H1 (cell line): ENCODE results near the gene BRME1. TPM values are rescaled to one million over a fixed set of nuclear protein-coding genes. Genes with fewer than 3 reads are reported as not detected.

Experiments
- CTCF ChIA-PET: fragments of 300-600 bp; sonication (Branson Sonifier 250); formaldehyde crosslinking; loops from one replicate; lab custom pipeline; 2021; ENCODE audit not compliant: partially characterized antibody; lab: Charles Lee
- POLR2A ChIA-PET: fragments of 300-600 bp; sonication (Branson Sonifier 250); formaldehyde crosslinking; loops from one replicate; lab custom pipeline; 2021; ENCODE audit warnings: inconsistent platforms; ENCODE audit not compliant: partially characterized antibody; lab: Charles Lee
- DNase-seq, 2 experiments: peaks; one replicate each; pipeline versions ENCODE4 v3.0.0 to v3.0.0-alpha.2; 2010 to 2022; ENCODE audit warnings: low spot score in 2 of 2, low read depth in 1 of 2, mixed read lengths in 1 of 2
- FAIRE-seq: peaks from 2 replicates; lab custom pipeline; 2011; peaks lifted over from hg19 to GRCh38; lab: Jason Lieb, UNC
- H2AFZ ChIP-seq: 2 replicates; pipeline ENCODE4 v1.8.1; 2012; ENCODE audit warnings: low read length, inconsistent platforms
- H2AK5ac ChIP-seq: 2 replicates; pipeline ENCODE4 v1.6.1; 2013; ENCODE audit warnings: low read depth, low read length
- H2BK120ac ChIP-seq: replicated peaks from 2 replicates; pipeline ENCODE3; 2013; ENCODE audit warnings: low read depth, low read length, inconsistent platforms
- H2BK12ac ChIP-seq: 2 replicates; pipeline ENCODE4 v1.6.1; 2013; ENCODE audit warnings: low read depth, low read length
- H2BK15ac ChIP-seq: 2 replicates; pipeline ENCODE4 v1.6.1; 2013; ENCODE audit warnings: low read length
- H2BK20ac ChIP-seq: 2 replicates; pipeline ENCODE4 v1.6.1; 2013; ENCODE audit warnings: low read length
- H2BK5ac ChIP-seq: 2 replicates; pipeline ENCODE4 v1.6.1; 2013; ENCODE audit warnings: low read depth, low read length
- H3K14ac ChIP-seq: 2 replicates; pipeline ENCODE4 v1.6.1; 2013; ENCODE audit warnings: inconsistent platforms; ENCODE audit not compliant: insufficient read length
- H3K18ac ChIP-seq: 2 replicates; pipeline ENCODE4 v1.6.1; 2013; ENCODE audit warnings: low read length; ENCODE audit errors: extremely low read depth
- H3K23ac ChIP-seq: 2 replicates; pipeline ENCODE4 v1.6.1; 2013; ENCODE audit warnings: inconsistent platforms; ENCODE audit not compliant: insufficient read length
- H3K23me2 ChIP-seq: 2 replicates; pipeline ENCODE4 v1.6.1; 2013; ENCODE audit warnings: low read depth, low read length
- H3K27ac ChIP-seq: 2 replicates; pipeline ENCODE4 v1.6.1; 2011; ENCODE audit warnings: low read depth, low read length, inconsistent platforms
- H3K27me3 ChIP-seq, 4 experiments: replicated peaks in 1 of 4; 1 replicate in 1 of 4; 2 replicates in 3 of 4; pipeline versions ENCODE4 v1.6.1 to v1.8.1; 2011 to 2013; ENCODE audit warnings: low read length in 3 of 4, mild to moderate bottlenecking in 3 of 4, inconsistent platforms in 2 of 4, mixed read lengths in 2 of 4, moderate library complexity in 1 of 4; ENCODE audit not compliant: control insufficient read depth in 3 of 4, insufficient read depth in 3 of 4; ENCODE audit errors: extremely low read depth in 1 of 4
- H3K36me3 ChIP-seq, 4 experiments: 2 replicates each; pipeline versions ENCODE4 v1.6.1 to v1.8.1; 2011 to 2013; ENCODE audit warnings: mild to moderate bottlenecking in 4 of 4, low read length in 3 of 4, moderate library complexity in 2 of 4, control low read depth in 1 of 4, inconsistent platforms in 1 of 4; ENCODE audit not compliant: insufficient read depth in 4 of 4, control insufficient read depth in 2 of 4
- H3K4ac ChIP-seq: replicated peaks from 2 replicates; pipeline ENCODE3; 2013; ENCODE audit warnings: low read length, low read depth, mixed read lengths, inconsistent platforms; ENCODE audit not compliant: insufficient read length
- H3K4me1 ChIP-seq, 4 experiments: replicated peaks in 1 of 4; 1 replicate in 1 of 4; 2 replicates in 3 of 4; pipeline versions ENCODE4 v1.6.1 to v1.8.1; 2011 to 2013; ENCODE audit warnings: low read length in 3 of 4, inconsistent platforms in 2 of 4, mixed read lengths in 1 of 4; ENCODE audit not compliant: insufficient read depth in 4 of 4, control insufficient read depth in 3 of 4
- H3K4me2 ChIP-seq, 2 experiments: 2 replicates each; pipeline versions ENCODE4 v1.6.1 to v1.8.1; 2011 to 2013; ENCODE audit warnings: low read depth in 2 of 2, low read length in 2 of 2, control low read depth in 1 of 2, inconsistent platforms in 1 of 2, mild to moderate bottlenecking in 1 of 2; ENCODE audit not compliant: insufficient read depth in 1 of 2
- H3K4me3 ChIP-seq, 4 experiments: fragments of 200-600, 300-600 bp in 1 of 4; sonication (generic), shearing (Covaris generic), sonication (Bioruptor Twin) in 1 of 4; 2 replicates each; pipeline versions ENCODE4 v1.5.1 to v1.8.1; 2011 to 2016; ENCODE audit warnings: low read length in 4 of 4, low read depth in 3 of 4, control low read depth in 2 of 4, inconsistent platforms in 2 of 4, mild to moderate bottlenecking in 2 of 4, mixed read lengths in 1 of 4, moderate library complexity in 1 of 4; ENCODE audit not compliant: insufficient read depth in 2 of 4; ENCODE audit errors: extremely low read depth in 1 of 4
- H3K56ac ChIP-seq: replicated peaks from 2 replicates; pipeline ENCODE3; 2013; ENCODE audit warnings: low read depth, mild to moderate bottlenecking, mixed read lengths, low read length, inconsistent platforms; ENCODE audit not compliant: insufficient read length
- H3K79me1 ChIP-seq: 2 replicates; pipeline ENCODE4 v1.6.1; 2013; ENCODE audit warnings: low read depth, low read length, control low read depth
- H3K79me2 ChIP-seq, 2 experiments: 2 replicates each; pipeline versions ENCODE4 v1.6.1 to v1.8.1; 2012 to 2013; ENCODE audit warnings: low read length in 2 of 2, mild to moderate bottlenecking in 2 of 2, inconsistent platforms in 1 of 2; ENCODE audit not compliant: insufficient read depth in 2 of 2, control insufficient read depth in 1 of 2
- H3K9ac ChIP-seq, 4 experiments: replicated peaks in 1 of 4; 1 replicate in 1 of 4; 2 replicates in 3 of 4; pipeline versions ENCODE4 v1.6.1 to v1.8.1; 2011 to 2013; ENCODE audit warnings: low read depth in 3 of 4, low read length in 3 of 4, control low read depth in 2 of 4, mild to moderate bottlenecking in 2 of 4, moderate library complexity in 2 of 4, inconsistent platforms in 1 of 4; ENCODE audit errors: extremely low read depth in 1 of 4
- H3K9me3 ChIP-seq, 2 experiments: 2 replicates each; pipeline versions ENCODE4 v1.6.1 to v1.8.1; 2012 to 2013; ENCODE audit warnings: mild to moderate bottlenecking in 2 of 2, moderate library complexity in 2 of 2, control low read depth in 1 of 2, inconsistent platforms in 1 of 2, low read depth in 1 of 2, low read length in 1 of 2, mixed read lengths in 1 of 2; ENCODE audit not compliant: insufficient read depth in 2 of 2
- H4K20me1 ChIP-seq, 2 experiments: replicated peaks in 1 of 2; 2 replicates each; pipeline versions ENCODE3 to v1.8.1; 2011 to 2013; ENCODE audit warnings: inconsistent platforms in 2 of 2, low read length in 2 of 2, mild to moderate bottlenecking in 1 of 2; ENCODE audit not compliant: insufficient read depth in 2 of 2, control insufficient read depth in 1 of 2
- H4K5ac ChIP-seq: 2 replicates; pipeline ENCODE4 v1.6.1; 2013; ENCODE audit warnings: low read length, low read depth, mixed read lengths, inconsistent platforms; ENCODE audit not compliant: insufficient read length
- H4K8ac ChIP-seq: 2 replicates; pipeline ENCODE4 v1.8.0; 2013; ENCODE audit warnings: mild to moderate bottlenecking, moderate library complexity, low read length, inconsistent platforms; ENCODE audit not compliant: insufficient read depth; ENCODE audit errors: extremely low read depth
- H4K91ac ChIP-seq: replicated peaks from 2 replicates; pipeline ENCODE3; 2013; ENCODE audit warnings: low read length, mixed read lengths, inconsistent platforms; ENCODE audit not compliant: insufficient read length
- ASH2L ChIP-seq: fragments of 200-600, 300-600 bp; sonication (generic); IDR thresholded peaks from one replicate; pipeline ENCODE4 v1.7.1; 2017; ENCODE audit warnings: low read length
- BCL11A ChIP-seq, 2 experiments: IDR thresholded peaks; one replicate each; pipeline ENCODE4 v1.6.1; 2011; ENCODE audit warnings: low read depth in 2 of 2, low read length in 2 of 2, mild to moderate bottlenecking in 2 of 2
- MAFK ChIP-seq: IDR thresholded peaks from 2 replicates; pipeline ENCODE4 v1.6.1; 2012; ENCODE audit warnings: low read depth, mild to moderate bottlenecking, improper control_type of control experiment, low read length
- WGBS, 2 experiments: shearing (Covaris generic) in 1 of 2; methylation state at CpG; one replicate each; pipeline versions ENCODE4 v1.1.6 to v1.1.7; 2013 to 2015; ENCODE audit warnings: low lambda C conversion rate in 2 of 2, mixed read lengths in 2 of 2, inconsistent platforms in 1 of 2, low coverage in 1 of 2, missing lambda C conversion rate in 1 of 2; ENCODE audit not compliant: insufficient replicate concordance in 2 of 2, insufficient coverage in 1 of 2, insufficient read length in 1 of 2; ENCODE audit errors: extremely low coverage in 1 of 2, missing lambda C conversion rate in 1 of 2; 5-methylcytosine and 5-hydroxymethylcytosine counted together
- polyA plus RNA-seq, 7 experiments: library from polyadenylated mRNA; depleted of rRNA in 3 of 7; stranded (reverse) in 5 of 7; unstranded in 2 of 7; fragments of >200 nt in 5 of 7; fragments of 200-250 nt in 2 of 7; gene quantifications; 1 replicate in 5 of 7; 2 replicates in 1 of 7; 4 replicates in 1 of 7; pipeline versions ENCODE4 v1.2.1 to v1.2.3, GENCODE V29; 2011 to 2013; ENCODE audit warnings: missing spikeins in 2 of 7, mixed read lengths in 2 of 7
- total RNA-seq: library from RNA; stranded (reverse); fragmentation: NEBNext Ultra II Directional; extraction: Animal tissue kit (Norgen Biotek cat#: 25700); gene quantifications from 2 replicates; pipeline ENCODE4 v1.2.1, GENCODE V29; 2021

The BRME1 gene
- total and polyA plus RNA-seq, 2 of the 8 experiments (the other 6 are each of a cell fraction or from before 2014, with no cell fraction given), result 4.6 to 4.7 TPM

DNA sequence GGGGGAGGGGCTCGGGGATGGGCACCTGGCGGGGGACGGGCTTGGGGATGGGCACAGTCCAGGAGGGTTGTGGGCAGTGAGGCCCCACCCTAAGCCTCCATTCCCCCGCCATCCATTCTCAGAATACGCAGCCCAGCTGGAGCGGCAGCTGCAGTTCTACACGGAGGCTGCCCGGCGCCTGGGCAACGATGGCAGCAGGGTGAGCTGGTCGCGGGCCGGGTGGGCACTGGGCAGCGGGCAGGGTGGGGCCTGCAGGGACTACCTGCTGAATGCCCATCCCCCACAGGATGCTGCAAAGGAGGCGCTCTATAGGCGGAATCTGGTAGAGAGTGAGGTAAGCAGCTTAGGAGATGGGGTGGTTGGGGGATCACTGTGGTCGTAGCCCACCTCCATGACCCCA, 24.0 kb upstream of the BRME1 start:
- Histone ChIP-seq H3K56ac (no peak overlapping the region), H3K14ac (no peak overlapping the region), H2BK15ac (no peak overlapping the region), H3K23me2 (0 out of 2 replicates have a peak, but pooled peaks cover 4% of the 10 kb centered on the region), H3K4me1 (peaks cover 0 to 16% (median 3%) of the 10 kb centered on the region in 4 experiments; a peak in 4 of 7 replicates), H3K4me2 (no peak overlapping the region), H4K91ac (no peak overlapping the region), H2BK20ac (no peak overlapping the region), H3K4me3 (no peak overlapping the region), H2AFZ (no peak overlapping the region), H4K8ac (no peak overlapping the region; the same call in 1 of the 2 replicates), H3K23ac (no peak overlapping the region), H3K79me2 (no peaks in the 10 kb centered on the region), H3K27ac (no peak overlapping the region), H3K18ac (no peak overlapping the region), H3K36me3 (peaks cover 2 to 23% (median 12%) of the 10 kb centered on the region in 4 experiments; a peak in 6 of 8 replicates), H3K9me3 (no peaks in the 10 kb centered on the region), H3K4ac (no peak overlapping the region), H3K27me3 (no peaks in the 10 kb centered on the region), H4K20me1 (peaks cover 0 to 6% of the 10 kb centered on the region in 2 experiments), H4K5ac (no peak overlapping the region), H2BK12ac (no peak overlapping the region), H2BK5ac (no peak overlapping the region), H2BK120ac (no peak overlapping the region), H3K79me1 (peaks cover 3% of the 10 kb centered on the region; the same call in 1 of the 2 replicates), H2AK5ac (no peak overlapping the region), H3K9ac (no peak overlapping the region)
- DNase-seq (no peak), FAIRE-seq (no peak)
- ChIA-PET POLR2A (interaction anchor here (1.0 to 5.4 kb wide), 5 partner anchors 9 to 32 kb away, joined by 3 to 39 read pairs (median 5); partner anchors contain the start of gene DCAF15), CTCF (interaction anchor here (0.6 kb wide), 1 partner anchor 48 kb away, joined by 3 read pairs; no protein-coding TSS in a partner anchor)
- TF ChIP-seq MAFK (no peak), ASH2L (no peak), BCL11A (IDR thresholded peaks at IDR 0.05; ENCODE audit: low read depth in 2 of 2, low read length in 2 of 2) (no peak)
- WGBS, 2 experiments, result 78% methylated on average over 10 of the region's 17 CpGs; no CpG with 5 or more reads in 1 of the 2 experiments
